ENCODE measurements around the gene KRT222. TPM values are rescaled to one million over a fixed set of nuclear protein-coding genes. Genes with fewer than 3 reads are reported as not detected.

Gene KRT222
- total and polyA plus RNA-seq, 2 of the 13 experiments (the other 11 are each of a cell fraction or from before 2014, with no cell fraction given): not detected

- no peak for TF ChIP-seq CREB1 (IDR thresholded peaks at IDR 0.05)
- peak; percentile 51; the same call in 1 of the 2 replicates for TF ChIP-seq CREB1 (CRISPR knock-in tag; IDR thresholded peaks at IDR 0.05)
- TF ChIP-seq ZBTB2 (CRISPR knock-in tag; IDR thresholded peaks at IDR 0.05; ENCODE audit: low read depth): peak; percentile 57; the same call in 1 of the 2 replicates
- TF ChIP-seq, protein P1, sequence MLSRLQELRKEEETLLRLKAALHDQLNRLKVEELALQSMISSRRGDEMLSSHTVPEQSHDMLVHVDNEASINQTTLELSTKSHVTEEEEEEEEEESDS (CRISPR knock-in tag; IDR thresholded peaks at IDR 0.05; ENCODE audit: borderline replicate concordance): no peak
- TF ChIP-seq ZNF24 (IDR thresholded peaks at IDR 0.05): no peak
- peak; percentile 67; the same call in 1 of the 2 replicates for TF ChIP-seq ZNF770 (CRISPR knock-in tag; IDR thresholded peaks at IDR 0.05)
- no peak for TF ChIP-seq ZFP36 (IDR thresholded peaks at IDR 0.05; ENCODE audit: borderline replicate concordance, low read depth, low read length, partially characterized antibody)
- peak; percentile 88 for TF ChIP-seq ZNF563 (CRISPR knock-in tag; IDR thresholded peaks at IDR 0.05)
- no peak for TF ChIP-seq PAF1 (CRISPR knock-in tag; IDR thresholded peaks at IDR 0.05)
- TF ChIP-seq ZBTB38 (CRISPR knock-in tag; IDR thresholded peaks at IDR 0.05): peak; percentile 60; the same call in 1 of the 2 replicates
- TF ChIP-seq, protein P2, sequence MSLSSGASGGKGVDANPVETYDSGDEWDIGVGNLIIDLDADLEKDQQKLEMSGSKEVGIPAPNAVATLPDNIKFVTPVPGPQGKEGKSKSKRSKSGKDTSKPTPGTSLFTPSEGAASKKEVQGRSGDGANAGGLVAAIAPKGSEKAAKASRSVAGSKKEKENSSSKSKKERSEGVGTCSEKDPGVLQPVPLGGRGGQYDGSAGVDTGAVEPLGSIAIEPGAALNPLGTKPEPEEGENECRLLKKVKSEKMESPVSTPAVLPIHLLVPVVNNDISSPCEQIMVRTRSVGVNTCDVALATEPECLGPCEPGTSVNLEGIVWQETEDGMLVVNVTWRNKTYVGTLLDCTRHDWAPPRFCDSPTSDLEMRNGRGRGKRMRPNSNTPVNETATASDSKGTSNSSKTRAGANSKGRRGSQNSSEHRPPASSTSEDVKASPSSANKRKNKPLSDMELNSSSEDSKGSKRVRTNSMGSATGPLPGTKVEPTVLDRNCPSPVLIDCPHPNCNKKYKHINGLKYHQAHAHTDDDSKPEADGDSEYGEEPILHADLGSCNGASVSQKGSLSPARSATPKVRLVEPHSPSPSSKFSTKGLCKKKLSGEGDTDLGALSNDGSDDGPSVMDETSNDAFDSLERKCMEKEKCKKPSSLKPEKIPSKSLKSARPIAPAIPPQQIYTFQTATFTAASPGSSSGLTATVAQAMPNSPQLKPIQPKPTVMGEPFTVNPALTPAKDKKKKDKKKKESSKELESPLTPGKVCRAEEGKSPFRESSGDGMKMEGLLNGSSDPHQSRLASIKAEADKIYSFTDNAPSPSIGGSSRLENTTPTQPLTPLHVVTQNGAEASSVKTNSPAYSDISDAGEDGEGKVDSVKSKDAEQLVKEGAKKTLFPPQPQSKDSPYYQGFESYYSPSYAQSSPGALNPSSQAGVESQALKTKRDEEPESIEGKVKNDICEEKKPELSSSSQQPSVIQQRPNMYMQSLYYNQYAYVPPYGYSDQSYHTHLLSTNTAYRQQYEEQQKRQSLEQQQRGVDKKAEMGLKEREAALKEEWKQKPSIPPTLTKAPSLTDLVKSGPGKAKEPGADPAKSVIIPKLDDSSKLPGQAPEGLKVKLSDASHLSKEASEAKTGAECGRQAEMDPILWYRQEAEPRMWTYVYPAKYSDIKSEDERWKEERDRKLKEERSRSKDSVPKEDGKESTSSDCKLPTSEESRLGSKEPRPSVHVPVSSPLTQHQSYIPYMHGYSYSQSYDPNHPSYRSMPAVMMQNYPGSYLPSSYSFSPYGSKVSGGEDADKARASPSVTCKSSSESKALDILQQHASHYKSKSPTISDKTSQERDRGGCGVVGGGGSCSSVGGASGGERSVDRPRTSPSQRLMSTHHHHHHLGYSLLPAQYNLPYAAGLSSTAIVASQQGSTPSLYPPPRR (CRISPR knock-in tag; IDR thresholded peaks at IDR 0.05; ENCODE audit: borderline replicate concordance): peak; percentile 48; the same call in 1 of the 2 replicates
- no peak for TF ChIP-seq PRPF4 (IDR thresholded peaks at IDR 0.05; ENCODE audit: low read depth, low read length, poor library complexity, severe bottlenecking)
- TF ChIP-seq ZNF557 (CRISPR knock-in tag; IDR thresholded peaks at IDR 0.05): no peak
Observed at GRCh38 chr17:40647624-40648383, 17.2 kb downstream of the KRT222 start, which contains the start of gene SMARCE1 (continued).

Data from HepG2 (cell line).